SK-N-SH (cell line): ENCODE measurements around the gene MICAL2. TPM values are rescaled to one million over a fixed set of nuclear protein-coding genes. Genes with fewer than 3 reads are reported as not detected.

Experiments used
- CTCF ChIA-PET: fragments of 300-600, 350-600 bp; formaldehyde crosslinking; extraction: SDS; loops from one replicate; lab custom pipeline; 2021; lab: Yijun Ruan, JAX
- POLR2A ChIA-PET: fragments of 350-600 bp; sonication (Branson Sonifier 250); formaldehyde crosslinking; extraction: SDS; loops from one replicate; lab custom pipeline; 2020; ENCODE audit warnings: antibody characterized with exemption, inconsistent platforms; lab: Yijun Ruan, JAX
- DNase-seq: peaks from one replicate; pipeline ENCODE4 v3.0.0; 2012
- H2AFZ ChIP-seq: fragments of 200-600 bp; sonication (generic); 2 replicates; pipeline ENCODE4 v1.8.1; 2016; ENCODE audit warnings: antibody characterized with exemption, mild to moderate bottlenecking, low read depth
- H3F3A ChIP-seq: fragments of 200-600 bp; sonication (generic); replicated peaks from 2 replicates; pipeline ENCODE3; 2016; ENCODE audit warnings: antibody characterized with exemption, mild to moderate bottlenecking; ENCODE audit not compliant: insufficient read depth
- H3K27ac ChIP-seq, 2 experiments: fragments of 200-500 bp in 1 of 2; fragments of 200-600 bp in 1 of 2; sonication (Bioruptor generic) in 1 of 2; sonication (generic), shearing (Covaris generic) in 1 of 2; 2 replicates each; pipeline versions ENCODE4 v1.5.1 to v1.6.1; 2014 to 2016; ENCODE audit warnings: low read depth in 2 of 2, inconsistent platforms in 1 of 2, low read length in 1 of 2, mild to moderate bottlenecking in 1 of 2, mixed read lengths in 1 of 2
- H3K27me3 ChIP-seq: fragments of 200-600 bp; sonication (generic), shearing (Covaris generic); 2 replicates; pipeline ENCODE4 v1.6.1; 2016; ENCODE audit warnings: mixed run types; ENCODE audit not compliant: insufficient read depth
- H3K36me3 ChIP-seq, 2 experiments: fragments of 200-500 bp in 1 of 2; fragments of 200-600 bp in 1 of 2; sonication (Bioruptor generic) in 1 of 2; sonication (generic) in 1 of 2; replicated peaks in 1 of 2; 2 replicates each; pipeline versions ENCODE3 to v1.5.1; 2014 to 2016; ENCODE audit warnings: low read length in 1 of 2, mild to moderate bottlenecking in 1 of 2; ENCODE audit not compliant: insufficient read depth in 2 of 2, control insufficient read depth in 1 of 2
- H3K4me1 ChIP-seq, 2 experiments: fragments of 200-500 bp in 1 of 2; fragments of 200-600 bp in 1 of 2; sonication (Bioruptor generic) in 1 of 2; sonication (generic), shearing (Covaris generic) in 1 of 2; 2 replicates each; pipeline versions ENCODE4 v1.5.1 to v1.6.1; 2014 to 2016; ENCODE audit warnings: low read depth in 1 of 2, low read length in 1 of 2, mixed run types in 1 of 2; ENCODE audit not compliant: insufficient read depth in 2 of 2, control insufficient read depth in 1 of 2
- H3K4me2 ChIP-seq: fragments of 200-600 bp; sonication (generic), shearing (Covaris generic); 2 replicates; pipeline ENCODE4 v1.6.1; 2017; ENCODE audit warnings: mixed run types
- H3K4me3 ChIP-seq, 2 experiments: fragments of 200-500 bp in 1 of 2; fragments of 200-600 bp in 1 of 2; sonication (Bioruptor generic) in 1 of 2; sonication (generic), shearing (Covaris generic) in 1 of 2; 2 replicates each; pipeline versions ENCODE4 v1.5.1 to v1.8.1; 2014 to 2016; ENCODE audit warnings: low read depth in 2 of 2, inconsistent platforms in 1 of 2, low read length in 1 of 2, mild to moderate bottlenecking in 1 of 2, mixed read lengths in 1 of 2, moderate library complexity in 1 of 2
- H3K79me2 ChIP-seq: fragments of 200-600 bp; sonication (generic); 2 replicates; pipeline ENCODE4 v1.8.1; 2017; ENCODE audit warnings: mild to moderate bottlenecking; ENCODE audit not compliant: insufficient read depth
- H3K9ac ChIP-seq: fragments of 200-600 bp; sonication (generic); 2 replicates; pipeline ENCODE4 v1.6.1; 2017; ENCODE audit warnings: mixed run types
- H3K9me2 ChIP-seq: fragments of 200-600 bp; sonication (generic); 2 replicates; pipeline ENCODE4 v1.6.1; 2017; ENCODE audit warnings: mixed run types
- H3K9me3 ChIP-seq: fragments of 200-600 bp; sonication (generic); 2 replicates; pipeline ENCODE4 v1.6.1; 2017; ENCODE audit warnings: mixed run types, mild to moderate bottlenecking, moderate library complexity
- H4K20me1 ChIP-seq: fragments of 200-600 bp; sonication (generic); 2 replicates; pipeline ENCODE4 v1.6.1; 2017; ENCODE audit warnings: mild to moderate bottlenecking, mixed run types; ENCODE audit not compliant: insufficient read depth
- EP300 ChIP-seq, 2 experiments: IDR thresholded peaks; 2 replicates each; pipeline versions ENCODE4 v1.4.0 to v1.6.1; 2012; ENCODE audit warnings: borderline replicate concordance in 1 of 2, low read depth in 1 of 2, low read length in 1 of 2
- FOXJ3 ChIP-seq: sonication (generic); formaldehyde crosslinking; IDR thresholded peaks from 2 replicates; pipeline ENCODE4 v1.5.1; 2020; ENCODE audit warnings: mild to moderate bottlenecking, missing genetic modification reagents
- GABPA ChIP-seq: IDR thresholded peaks from 2 replicates; pipeline ENCODE4 v1.4.0; 2012; ENCODE audit warnings: low read depth, mild to moderate bottlenecking
- GATA2 ChIP-seq: sonication (generic); formaldehyde crosslinking; IDR thresholded peaks from 2 replicates; pipeline ENCODE4 v1.5.0; 2020; ENCODE audit warnings: mild to moderate bottlenecking, missing genetic modification reagents
- IRF3 ChIP-seq: fragments of 150-350 bp; IDR thresholded peaks from 2 replicates; pipeline ENCODE4 v1.6.1; 2016; ENCODE audit warnings: mild to moderate bottlenecking, low read depth, low read length
- JUND ChIP-seq: IDR thresholded peaks from 2 replicates; pipeline ENCODE4 v1.4.0; 2012
- MEF2A ChIP-seq: IDR thresholded peaks from 2 replicates; pipeline ENCODE4 v1.4.0; 2012; ENCODE audit warnings: low read depth, borderline replicate concordance
- MXI1 ChIP-seq: IDR thresholded peaks from 2 replicates; pipeline ENCODE4 v1.6.1; 2012; ENCODE audit warnings: mild to moderate bottlenecking, low read depth, low read length, improper control_type of control experiment
- NFIC ChIP-seq: IDR thresholded peaks from 2 replicates; pipeline ENCODE4 v1.4.0; 2012; ENCODE audit warnings: borderline replicate concordance
- POLR2AphosphoS5 ChIP-seq: IDR thresholded peaks from 2 replicates; pipeline ENCODE4 v1.6.1; 2012; ENCODE audit warnings: low read depth, low read length
- RAD21 ChIP-seq: IDR thresholded peaks from 2 replicates; pipeline ENCODE4 v1.6.1; 2012; ENCODE audit warnings: mild to moderate bottlenecking, low read length
- RXRA ChIP-seq: IDR thresholded peaks from 2 replicates; pipeline ENCODE4 v1.4.0; 2012; ENCODE audit warnings: low read depth, mild to moderate bottlenecking, borderline replicate concordance
- SMC3 ChIP-seq: IDR thresholded peaks from 2 replicates; pipeline ENCODE4 v1.6.1; 2012; ENCODE audit warnings: low read depth, low read length, improper control_type of control experiment
- TAF1 ChIP-seq: IDR thresholded peaks from 2 replicates; pipeline ENCODE4 v1.6.1; 2012; ENCODE audit warnings: low read depth, mild to moderate bottlenecking, low read length, moderate library complexity, borderline replicate concordance
- TEAD4 ChIP-seq: IDR thresholded peaks from 2 replicates; pipeline ENCODE4 v1.4.0; 2012; ENCODE audit warnings: mild to moderate bottlenecking, borderline replicate concordance; ENCODE audit not compliant: insufficient read depth
- ZBTB33 ChIP-seq: IDR thresholded peaks from 2 replicates; pipeline ENCODE4 v1.4.0; 2012; ENCODE audit warnings: low read depth, borderline replicate concordance
- WGBS: methylation state at CpG from one replicate; pipeline ENCODE4 v1.1.6; 2017; ENCODE audit warnings: low lambda C conversion rate; 5-methylcytosine and 5-hydroxymethylcytosine counted together
- polyA plus RNA-seq, 3 experiments: library from polyadenylated mRNA; depleted of rRNA; stranded (reverse); fragments of >200 nt; gene quantifications; 2 replicates each; pipeline ENCODE4 v1.2.3, GENCODE V29; 2012

MICAL2 gene
- polyA plus RNA-seq, 1 of the 3 experiments (the other 2 are of a cell fraction) = 54.6 TPM

DNA sequence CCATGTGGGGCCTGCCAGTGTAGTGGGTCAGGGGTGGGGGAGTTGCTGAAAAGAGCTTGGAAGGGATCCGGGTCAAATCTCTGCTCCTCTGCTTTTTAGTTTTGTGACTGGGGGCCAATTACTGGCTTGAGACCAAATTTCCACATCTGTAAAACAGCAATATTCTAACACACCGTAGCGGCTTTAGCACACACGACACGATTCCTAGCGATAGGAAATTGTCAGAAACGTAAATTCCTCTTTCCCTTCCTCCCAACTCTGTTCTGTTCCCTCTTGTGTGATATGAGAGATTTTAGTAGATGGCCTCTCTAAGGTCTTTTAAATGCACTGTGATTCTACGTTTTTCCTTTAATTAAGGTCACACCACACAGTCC is 71.9 kb downstream of the MICAL2 start:
- peaks cover 42% of the 10 kb centered on the region for H3F3A ChIP-seq
- H3K27me3 ChIP-seq = no peaks in the 10 kb centered on the region
- H3K27ac ChIP-seq = peak overlapping the region; percentile 58 to 99
- no peaks in the 10 kb centered on the region for H4K20me1 ChIP-seq
- POLR2A ChIA-PET = no interaction called here
- no peak overlapping the region for H2AFZ ChIP-seq
- H3K4me3 ChIP-seq = no peak overlapping the region
- H3K36me3 ChIP-seq = peaks cover 0 to 28% of the 10 kb centered on the region in 2 experiments
- H3K9me3 ChIP-seq = no peaks in the 10 kb centered on the region
- 69% methylated on average over 8 of the region's 8 CpGs for WGBS
- no peak for DNase-seq
- H3K4me1 ChIP-seq = peaks cover 12 to 56% of the 10 kb centered on the region in 2 experiments
- H3K9ac ChIP-seq = peak overlapping the region; percentile 79
- H3K4me2 ChIP-seq = peak overlapping the region; percentile 43
- TF ChIP-seq ZBTB33 (no peak), FOXJ3 (CRISPR knock-in tag) (no peak), GATA2 (CRISPR knock-in tag) (no peak), POLR2AphosphoS5 (no peak), IRF3 (no peak), EP300 (IDR thresholded peaks at IDR 0.05; ENCODE audit: borderline replicate concordance in 1 of 2, low read depth in 1 of 2, low read length in 1 of 2) (no peak), TEAD4 (no peak), NFIC (no peak), RAD21 (no peak), JUND (no peak), GABPA (no peak), RXRA (no peak)
- H3K9me2 ChIP-seq = no peaks in the 10 kb centered on the region
- peaks cover 84% of the 10 kb centered on the region for H3K79me2 ChIP-seq
- CTCF ChIA-PET = no interaction called here

- Histone ChIP-seq H3K27ac (peak overlapping the region; percentile 58 to 99), H3K27me3 (no peaks in the 10 kb centered on the region), H2AFZ (no peak overlapping the region), H3K79me2 (peaks cover 84% of the 10 kb centered on the region), H3K4me3 (no peak overlapping the region), H3K36me3 (peaks cover 0 to 24% of the 10 kb centered on the region in 2 experiments), H3K9me3 (no peaks in the 10 kb centered on the region), H3K9ac (peak overlapping the region; percentile 79), H3K4me2 (peak overlapping the region; percentile 47; the same call in 1 of the 2 replicates), H3K4me1 (peaks cover 12 to 51% of the 10 kb centered on the region in 2 experiments), H4K20me1 (no peaks in the 10 kb centered on the region), H3K9me2 (no peaks in the 10 kb centered on the region), H3F3A (peaks cover 37% of the 10 kb centered on the region)
- ChIA-PET POLR2A (no interaction called here), CTCF (interaction anchor here (0.9 kb wide), 1 partner anchor 136 kb away, joined by 3 read pairs; no protein-coding TSS in a partner anchor)
- WGBS = 9% methylated on average over 12 of the region's 12 CpGs
- DNase-seq = no peak
- TF ChIP-seq GATA2 (CRISPR knock-in tag) (no peak), RAD21 (no peak), GABPA (peak; percentile 36), IRF3 (no peak), SMC3 (no peak), TAF1 (peak; percentile 28; the same call in 1 of the 2 replicates), MEF2A (peak; percentile 78; the same call in 1 of the 2 replicates), ZBTB33 (peak; percentile 70; the same call in 1 of the 2 replicates), MXI1 (no peak)
Observed at GRCh38 chr11:12182676-12183541, 72.5 kb downstream of the MICAL2 start.
